ENCODE results near the gene SCN1B.

Gene SCN1B

DNA sequence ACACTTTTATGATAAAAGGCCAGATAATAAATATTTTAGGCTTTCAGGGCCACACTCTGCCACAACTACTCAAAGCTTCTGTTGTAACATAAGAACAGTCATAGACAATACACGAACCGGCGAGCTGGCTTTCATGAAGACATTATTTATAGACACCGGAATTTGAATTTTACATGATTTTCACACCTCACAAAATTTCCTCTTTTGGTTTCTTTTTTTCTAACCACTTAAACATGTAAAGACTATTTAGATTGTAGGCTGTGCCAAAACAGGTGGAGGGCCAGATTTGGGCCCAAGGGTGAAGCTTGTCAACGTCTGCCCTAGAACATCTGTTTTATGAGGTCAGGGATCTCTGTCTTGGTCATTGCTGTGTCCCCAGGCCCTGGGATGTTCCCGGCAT, 55.7 kb downstream of the SCN1B start:
- no peak for DNase-seq (ENCODE audit: low spot score)
- no peak overlapping the region for H3K27ac ChIP-seq
- H3K4me3 ChIP-seq = no peak overlapping the region
- TF ChIP-seq, protein P1, sequence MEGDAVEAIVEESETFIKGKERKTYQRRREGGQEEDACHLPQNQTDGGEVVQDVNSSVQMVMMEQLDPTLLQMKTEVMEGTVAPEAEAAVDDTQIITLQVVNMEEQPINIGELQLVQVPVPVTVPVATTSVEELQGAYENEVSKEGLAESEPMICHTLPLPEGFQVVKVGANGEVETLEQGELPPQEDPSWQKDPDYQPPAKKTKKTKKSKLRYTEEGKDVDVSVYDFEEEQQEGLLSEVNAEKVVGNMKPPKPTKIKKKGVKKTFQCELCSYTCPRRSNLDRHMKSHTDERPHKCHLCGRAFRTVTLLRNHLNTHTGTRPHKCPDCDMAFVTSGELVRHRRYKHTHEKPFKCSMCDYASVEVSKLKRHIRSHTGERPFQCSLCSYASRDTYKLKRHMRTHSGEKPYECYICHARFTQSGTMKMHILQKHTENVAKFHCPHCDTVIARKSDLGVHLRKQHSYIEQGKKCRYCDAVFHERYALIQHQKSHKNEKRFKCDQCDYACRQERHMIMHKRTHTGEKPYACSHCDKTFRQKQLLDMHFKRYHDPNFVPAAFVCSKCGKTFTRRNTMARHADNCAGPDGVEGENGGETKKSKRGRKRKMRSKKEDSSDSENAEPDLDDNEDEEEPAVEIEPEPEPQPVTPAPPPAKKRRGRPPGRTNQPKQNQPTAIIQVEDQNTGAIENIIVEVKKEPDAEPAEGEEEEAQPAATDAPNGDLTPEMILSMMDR (IDR thresholded peaks at IDR 0.05) = no peak

DNA sequence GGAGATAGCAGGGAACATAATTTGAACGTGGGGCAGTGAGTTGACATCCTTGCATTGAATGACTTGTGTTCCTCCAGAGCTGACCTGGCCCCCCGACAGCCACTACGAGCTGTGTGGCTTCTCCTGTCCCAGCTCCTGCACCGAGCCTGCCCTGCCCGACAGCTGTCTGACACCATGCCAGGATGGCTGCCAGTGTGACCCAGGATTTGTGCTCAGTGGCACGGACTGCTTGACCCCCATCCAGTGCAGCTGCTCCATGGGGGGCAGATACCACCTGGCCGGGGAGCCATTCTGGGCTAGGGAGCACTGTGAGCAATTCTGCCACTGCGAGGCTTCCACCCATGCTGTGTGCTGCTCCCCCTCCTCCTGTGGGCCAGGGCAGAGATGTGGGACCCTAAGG, 56.2 kb downstream of the SCN1B start:
- TF ChIP-seq, protein P1 (IDR thresholded peaks at IDR 0.05) = no peak
- no peak for DNase-seq (ENCODE audit: low spot score)
- no peak overlapping the region for H3K27ac ChIP-seq
- H3K4me3 ChIP-seq = no peak overlapping the region

- Histone ChIP-seq H3K4me3 (no peak overlapping the region), H3K27ac (no peak overlapping the region)
- TF ChIP-seq, protein P1 (IDR thresholded peaks at IDR 0.05) = no peak
- no peak for DNase-seq (ENCODE audit: low spot score)
These were observed 57.1 kb downstream of the SCN1B start for GRCh38 chr19:35087393-35087792.

GRCh38 chr19:35088131-35088913, 58.1 kb downstream of the SCN1B start:
- TF ChIP-seq, protein P1 (IDR thresholded peaks at IDR 0.05) = no peak
- no peak for DNase-seq (ENCODE audit: low spot score)
- no peak overlapping the region for H3K4me3 ChIP-seq
- H3K27ac ChIP-seq = no peak overlapping the region

DNA sequence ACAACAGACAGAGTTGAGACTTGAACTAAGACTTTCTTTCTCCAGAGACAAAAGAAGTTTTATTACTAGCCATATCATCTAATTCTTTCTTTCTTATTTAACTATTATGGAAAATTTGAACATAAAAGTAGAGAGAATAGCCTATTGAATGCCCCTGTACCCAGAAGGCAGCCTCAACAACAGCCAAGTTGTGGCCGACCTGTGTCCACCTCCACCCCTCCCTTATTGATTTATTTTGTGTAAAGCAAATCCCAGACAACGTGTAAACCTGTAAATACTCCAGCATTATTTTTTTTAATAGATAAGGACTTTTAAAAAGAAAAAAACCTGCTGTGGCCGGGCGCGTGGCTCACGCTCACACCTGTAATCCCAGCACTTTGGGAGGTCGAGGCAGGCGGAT, 59.3 kb downstream of the SCN1B start:
- no peak overlapping the region for H3K27ac ChIP-seq
- TF ChIP-seq, protein P1 (IDR thresholded peaks at IDR 0.05) = no peak

More for the DNA sequence above, 59.3 kb downstream of the SCN1B start:
- no peak for DNase-seq (ENCODE audit: low spot score)
- no peak overlapping the region for H3K4me3 ChIP-seq
